ENCODE measurements around the gene MR1.

- TF ChIP-seq, protein P1, sequence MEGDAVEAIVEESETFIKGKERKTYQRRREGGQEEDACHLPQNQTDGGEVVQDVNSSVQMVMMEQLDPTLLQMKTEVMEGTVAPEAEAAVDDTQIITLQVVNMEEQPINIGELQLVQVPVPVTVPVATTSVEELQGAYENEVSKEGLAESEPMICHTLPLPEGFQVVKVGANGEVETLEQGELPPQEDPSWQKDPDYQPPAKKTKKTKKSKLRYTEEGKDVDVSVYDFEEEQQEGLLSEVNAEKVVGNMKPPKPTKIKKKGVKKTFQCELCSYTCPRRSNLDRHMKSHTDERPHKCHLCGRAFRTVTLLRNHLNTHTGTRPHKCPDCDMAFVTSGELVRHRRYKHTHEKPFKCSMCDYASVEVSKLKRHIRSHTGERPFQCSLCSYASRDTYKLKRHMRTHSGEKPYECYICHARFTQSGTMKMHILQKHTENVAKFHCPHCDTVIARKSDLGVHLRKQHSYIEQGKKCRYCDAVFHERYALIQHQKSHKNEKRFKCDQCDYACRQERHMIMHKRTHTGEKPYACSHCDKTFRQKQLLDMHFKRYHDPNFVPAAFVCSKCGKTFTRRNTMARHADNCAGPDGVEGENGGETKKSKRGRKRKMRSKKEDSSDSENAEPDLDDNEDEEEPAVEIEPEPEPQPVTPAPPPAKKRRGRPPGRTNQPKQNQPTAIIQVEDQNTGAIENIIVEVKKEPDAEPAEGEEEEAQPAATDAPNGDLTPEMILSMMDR (optimal IDR thresholded peaks at IDR 0.05 in 1 of 3, IDR thresholded peaks at IDR 0.05 in 1 of 3, conservative IDR thresholded peaks at IDR 0.05 in 1 of 3; ENCODE audit: extremely low read depth in 1 of 3, insufficient read depth in 2 of 3, low read length in 3 of 3) = no peak
- no peak for TF ChIP-seq EZH2 (IDR thresholded peaks at IDR 0.05; ENCODE audit: low read length)
Measured at GRCh38 chr1:181033799-181034451, at the start of gene MR1.
